Measurements from ENCODE around the gene SLC34A1. TPM values are rescaled to one million over a fixed set of nuclear protein-coding genes. Genes with fewer than 3 reads are reported as not detected.
"Not testable (repeated sequence)": the region's sequence is repeated elsewhere in the genome, so short reads cannot be mapped to it uniquely, and the experiment has no call there.

The SLC34A1 gene
- not detected for polyA plus RNA-seq
- long read RNA-seq, donor 1: 0 reads
- long read RNA-seq, donor 2: 0 reads
- long read RNA-seq, donor 3: 0 reads
- long read RNA-seq, donor 4: 0 reads
- long read RNA-seq, donor 5: 0 reads
- long read RNA-seq, donor 6: 0 reads
- long read RNA-seq, donor 7: 0 reads
- long read RNA-seq, donor 8: 0 reads
- long read RNA-seq, donor 9: 0 reads
- long read RNA-seq, donor 10: 0 reads
- long read RNA-seq, donor 11: 0 reads

- DNase-seq: no peak
- H3K9me3 ChIP-seq (ENCODE audit: control insufficient read depth, low read depth, low read length): no peaks in the 10 kb centered on the region
- no CpG with 5 or more reads among the region's 4 CpGs for WGBS (ENCODE audit: insufficient coverage, low lambda C conversion rate)
- peaks cover 11% of the 10 kb centered on the region for H3K27me3 ChIP-seq (ENCODE audit: control insufficient read depth, insufficient read depth, low read length)
- H3K4me1 ChIP-seq (ENCODE audit: control insufficient read depth, insufficient read depth, low read length): peaks cover 4% of the 10 kb centered on the region
- no peak within 1 kb of the TSS for H3K4me3 ChIP-seq (ENCODE audit: low read length)
- no peaks in the 10 kb centered on the region for H3K36me3 ChIP-seq (ENCODE audit: control insufficient read depth, insufficient read depth, low read length)
- H3K27ac ChIP-seq (ENCODE audit: low read length): no peak within 1 kb of the TSS
These were observed at the start of gene SLC34A1 for GRCh38 chr5:177384134-177384533. TSS of gene SLC34A1 (plus strand) at chr5:177384434. CDS start at chr5:177385742, 1,308 bp downstream.

GRCh38 chr5:177334781-177335700, 49.2 kb upstream of the SLC34A1 start:
- no peaks in the 10 kb centered on the region for H3K4me1 ChIP-seq (ENCODE audit: control insufficient read depth, insufficient read depth, low read length)
- H3K36me3 ChIP-seq (ENCODE audit: control insufficient read depth, insufficient read depth, low read length): peaks cover 97% of the 10 kb centered on the region
- H3K9me3 ChIP-seq (ENCODE audit: control insufficient read depth, low read depth, low read length): no peaks in the 10 kb centered on the region
- H3K27me3 ChIP-seq (ENCODE audit: control insufficient read depth, insufficient read depth, low read length): no peaks in the 10 kb centered on the region
- 80% methylated on average over 1 of the region's 21 CpGs for WGBS (ENCODE audit: insufficient coverage, low lambda C conversion rate)
- DNase-seq: no peak
- H3K27ac ChIP-seq (ENCODE audit: low read length): no peak overlapping the region
- H3K4me3 ChIP-seq (ENCODE audit: low read length): no peak overlapping the region

- no CpG with 5 or more reads among the region's 7 CpGs for WGBS (ENCODE audit: insufficient coverage, low lambda C conversion rate)
- Histone ChIP-seq H3K27me3 (ENCODE audit: control insufficient read depth, insufficient read depth, low read length) (no peaks in the 10 kb centered on the region), H3K4me1 (ENCODE audit: control insufficient read depth, insufficient read depth, low read length) (no peaks in the 10 kb centered on the region), H3K36me3 (ENCODE audit: control insufficient read depth, insufficient read depth, low read length) (peaks cover 94% of the 10 kb centered on the region), H3K9me3 (ENCODE audit: control insufficient read depth, low read depth, low read length) (no peaks in the 10 kb centered on the region), H3K27ac (ENCODE audit: low read length) (no peak overlapping the region), H3K4me3 (ENCODE audit: low read length) (no peak overlapping the region)
- no peak for DNase-seq
These were observed 48.6 kb upstream of the SLC34A1 start for GRCh38 chr5:177335701-177336065.

GRCh38 chr5:177336112-177336511, 48.1 kb upstream of the SLC34A1 start:
- no peak overlapping the region for H3K27ac ChIP-seq (ENCODE audit: low read length)
- peak in 1 of 2 donors; percentile 24 for DNase-seq
- H3K27me3 ChIP-seq (ENCODE audit: control insufficient read depth, insufficient read depth, low read length): no peaks in the 10 kb centered on the region
- no CpG with 5 or more reads among the region's 12 CpGs for WGBS (ENCODE audit: insufficient coverage, low lambda C conversion rate)
- no peaks in the 10 kb centered on the region for H3K9me3 ChIP-seq (ENCODE audit: control insufficient read depth, low read depth, low read length)
- H3K4me3 ChIP-seq (ENCODE audit: low read length): no peak overlapping the region
- H3K4me1 ChIP-seq (ENCODE audit: control insufficient read depth, insufficient read depth, low read length): no peaks in the 10 kb centered on the region
- H3K36me3 ChIP-seq (ENCODE audit: control insufficient read depth, insufficient read depth, low read length): peaks cover 89% of the 10 kb centered on the region

GRCh38 chr5:177336603-177337494, 47.4 kb upstream of the SLC34A1 start:
- Histone ChIP-seq H3K27ac (ENCODE audit: low read length) (no peak overlapping the region), H3K36me3 (ENCODE audit: control insufficient read depth, insufficient read depth, low read length) (peaks cover 86% of the 10 kb centered on the region), H3K4me3 (ENCODE audit: low read length) (no peak overlapping the region), H3K4me1 (ENCODE audit: control insufficient read depth, insufficient read depth, low read length) (no peaks in the 10 kb centered on the region), H3K9me3 (ENCODE audit: control insufficient read depth, low read depth, low read length) (no peaks in the 10 kb centered on the region), H3K27me3 (ENCODE audit: control insufficient read depth, insufficient read depth, low read length) (no peaks in the 10 kb centered on the region)
- no CpG with 5 or more reads among the region's 36 CpGs for WGBS (ENCODE audit: insufficient coverage, low lambda C conversion rate)
- no peak for DNase-seq

GRCh38 chr5:177338251-177339106, 45.8 kb upstream of the SLC34A1 start:
- Histone ChIP-seq H3K27ac (ENCODE audit: low read length) (no peak overlapping the region), H3K4me3 (ENCODE audit: low read length) (no peak overlapping the region), H3K36me3 (ENCODE audit: control insufficient read depth, insufficient read depth, low read length) (peaks cover 74% of the 10 kb centered on the region), H3K4me1 (ENCODE audit: control insufficient read depth, insufficient read depth, low read length) (no peaks in the 10 kb centered on the region), H3K9me3 (ENCODE audit: control insufficient read depth, low read depth, low read length) (no peaks in the 10 kb centered on the region), H3K27me3 (ENCODE audit: control insufficient read depth, insufficient read depth, low read length) (no peaks in the 10 kb centered on the region)
- no CpG with 5 or more reads among the region's 22 CpGs for WGBS (ENCODE audit: insufficient coverage, low lambda C conversion rate)
- no peak for DNase-seq

GRCh38 chr5:177339107-177339638, 45.1 kb upstream of the SLC34A1 start:
- H3K27me3 ChIP-seq (ENCODE audit: control insufficient read depth, insufficient read depth, low read length): no peaks in the 10 kb centered on the region
- H3K9me3 ChIP-seq (ENCODE audit: control insufficient read depth, low read depth, low read length): no peaks in the 10 kb centered on the region
- no peak overlapping the region for H3K27ac ChIP-seq (ENCODE audit: low read length)
- no peaks in the 10 kb centered on the region for H3K4me1 ChIP-seq (ENCODE audit: control insufficient read depth, insufficient read depth, low read length)
- no peak for DNase-seq
- WGBS (ENCODE audit: insufficient coverage, low lambda C conversion rate): no CpG with 5 or more reads among the region's 11 CpGs
- peaks cover 69% of the 10 kb centered on the region for H3K36me3 ChIP-seq (ENCODE audit: control insufficient read depth, insufficient read depth, low read length)
- H3K4me3 ChIP-seq (ENCODE audit: low read length): no peak overlapping the region

- H3K9me3 ChIP-seq (ENCODE audit: control insufficient read depth, low read depth, low read length); H3K4me3 ChIP-seq (ENCODE audit: low read length); H3K27ac ChIP-seq (ENCODE audit: low read length); DNase-seq; H3K27me3 ChIP-seq (ENCODE audit: control insufficient read depth, insufficient read depth, low read length); H3K4me1 ChIP-seq (ENCODE audit: control insufficient read depth, insufficient read depth, low read length): not testable (repeated sequence)
- 90% methylated on average over 2 of the region's 14 CpGs for WGBS (ENCODE audit: insufficient coverage, low lambda C conversion rate)
- H3K36me3 ChIP-seq (ENCODE audit: control insufficient read depth, insufficient read depth, low read length): peaks cover 46% of the 10 kb centered on the region
These were observed 41.2 kb upstream of the SLC34A1 start for GRCh38 chr5:177343000-177343399.

GRCh38 chr5:177343777-177344176, 40.5 kb upstream of the SLC34A1 start:
- no CpG with 5 or more reads among the region's 6 CpGs for WGBS (ENCODE audit: insufficient coverage, low lambda C conversion rate)

More at GRCh38 chr5:177343777-177344176, 40.5 kb upstream of the SLC34A1 start:
- Histone ChIP-seq H3K4me1 (ENCODE audit: control insufficient read depth, insufficient read depth, low read length) (no peaks in the 10 kb centered on the region), H3K9me3 (ENCODE audit: control insufficient read depth, low read depth, low read length) (no peaks in the 10 kb centered on the region), H3K4me3 (ENCODE audit: low read length) (no peak overlapping the region), H3K27ac (ENCODE audit: low read length) (no peak overlapping the region), H3K36me3 (ENCODE audit: control insufficient read depth, insufficient read depth, low read length) (peaks cover 38% of the 10 kb centered on the region), H3K27me3 (ENCODE audit: control insufficient read depth, insufficient read depth, low read length) (no peaks in the 10 kb centered on the region)
- DNase-seq: no peak
